Measurements from ENCODE around the gene TNS1.

The TNS1 gene

GRCh38 chr2:217955881-217956493 lies 46.8 kb downstream of the TNS1 start:
- DNase-seq: no peak

- no peak for DNase-seq
These were observed 47.6 kb downstream of the TNS1 start for GRCh38 chr2:217954971-217955740.

GRCh38 chr2:217954469-217954868 lies 48.3 kb downstream of the TNS1 start:
- DNase-seq: no peak

- DNase-seq: no peak
These were observed 48.7 kb downstream of the TNS1 start for GRCh38 chr2:217954051-217954450.

GRCh38 chr2:217953531-217953932 lies 49.3 kb downstream of the TNS1 start:
- DNase-seq: no peak

GRCh38 chr2:217953011-217953481 lies 49.7 kb downstream of the TNS1 start:
- no peak for DNase-seq

- DNase-seq: no peak
These were observed 50.4 kb downstream of the TNS1 start for GRCh38 chr2:217952409-217952808.

- no peak for DNase-seq
These were observed 51.1 kb downstream of the TNS1 start for GRCh38 chr2:217951521-217952247.

GRCh38 chr2:217951091-217951490 lies 51.7 kb downstream of the TNS1 start:
- DNase-seq: no peak

- no peak for DNase-seq
These were observed 52.4 kb downstream of the TNS1 start for GRCh38 chr2:217950401-217950871.

- no peak for DNase-seq
These were observed 53.3 kb downstream of the TNS1 start for GRCh38 chr2:217949447-217949846.

GRCh38 chr2:217948897-217949296 lies 53.9 kb downstream of the TNS1 start:
- DNase-seq: no peak

- no peak for DNase-seq
These were observed 54.4 kb downstream of the TNS1 start for GRCh38 chr2:217948351-217948791.

- no peak for DNase-seq
These were observed 55.1 kb downstream of the TNS1 start for GRCh38 chr2:217947383-217948350.

- no peak for DNase-seq
These were observed 56.7 kb downstream of the TNS1 start for GRCh38 chr2:217946051-217946450.

- DNase-seq: no peak
These were observed 57.3 kb downstream of the TNS1 start for GRCh38 chr2:217945530-217945929.

GRCh38 chr2:217944923-217945322 lies 57.9 kb downstream of the TNS1 start:
- DNase-seq: no peak

GRCh38 chr2:217944366-217944765 lies 58.4 kb downstream of the TNS1 start:
- DNase-seq: no peak

- no peak for DNase-seq
These were observed 59.1 kb downstream of the TNS1 start for GRCh38 chr2:217943446-217944321.

GRCh38 chr2:217942731-217943335 lies 60.0 kb downstream of the TNS1 start:
- no peak for DNase-seq
